UCSD-AML1 (cell line): Measurements from ENCODE around the gene PDCD1.
"Not testable (repeated sequence)": the region's sequence is repeated elsewhere in the genome, so short reads cannot be mapped to it uniquely, and the experiment has no call there.

Experiments
- DNase-seq: peaks from one replicate; lab custom pipeline; 2025; ENCODE audit not compliant: unreplicated experiment; lab: John Stamatoyannopoulos, UW

The PDCD1 gene

DNA sequence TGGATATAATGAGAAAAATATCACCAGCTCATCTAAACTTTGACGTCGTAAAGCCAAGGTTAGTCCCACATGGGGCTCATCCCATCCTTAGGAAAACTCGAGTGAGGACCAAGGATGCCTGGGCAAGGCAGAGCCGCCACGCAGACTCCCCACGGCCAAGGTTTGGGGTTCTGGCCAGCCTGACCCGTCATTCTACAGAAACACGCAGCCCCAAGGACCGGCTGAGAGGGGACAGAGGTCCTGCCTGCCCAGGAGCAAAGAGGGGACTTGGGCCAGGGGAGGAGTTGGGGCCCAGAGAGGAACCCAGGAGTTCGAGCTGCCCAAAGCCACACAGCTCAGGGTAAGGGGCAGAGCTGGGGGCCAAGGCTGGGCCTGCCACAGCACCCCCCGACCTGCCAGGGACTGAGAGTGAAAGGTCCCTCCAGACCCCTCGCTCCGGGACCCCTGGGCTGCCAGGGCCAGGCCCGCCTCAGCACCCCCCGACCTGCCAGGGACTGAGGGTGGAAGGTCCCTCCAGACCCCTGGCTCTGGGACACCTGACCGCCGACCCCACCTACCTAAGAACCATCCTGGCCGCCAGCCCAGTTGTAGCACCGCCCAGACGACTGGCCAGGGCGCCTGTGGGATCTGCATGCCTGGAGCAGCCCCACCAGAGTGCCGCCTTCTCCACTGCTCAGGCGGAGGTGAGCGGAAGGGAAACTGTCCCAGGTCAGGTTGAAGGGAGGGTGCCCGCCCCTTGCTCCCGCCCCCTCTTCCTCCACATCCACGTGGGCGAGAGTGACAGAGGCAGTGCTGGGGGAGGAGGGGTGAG lies at the start of gene PDCD1:
Gene PDCD1, minus strand, starts transcription at position 689 of the 811 bp plus-strand sequence. Its CDS starts 56 bp downstream, at position 633.
- no peak for DNase-seq

DNA sequence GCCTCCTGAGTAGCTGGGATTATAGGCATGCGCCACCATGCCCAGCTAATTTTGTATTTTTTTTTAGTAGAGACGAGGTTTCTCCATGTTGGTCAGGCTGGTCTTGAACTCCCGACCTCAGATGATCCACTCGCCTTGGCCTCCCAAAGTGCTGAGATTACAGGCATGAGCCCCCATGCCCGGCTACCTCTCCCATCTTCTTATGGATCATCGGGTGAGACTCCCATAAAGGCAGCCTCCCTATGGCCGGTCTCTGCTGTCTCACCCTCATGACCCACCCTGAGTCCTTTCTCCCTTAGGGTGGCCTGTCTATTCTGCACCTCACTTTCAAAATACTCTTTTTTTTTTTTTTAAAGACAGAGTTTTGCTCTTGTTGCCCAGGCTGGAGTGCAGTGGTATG lies 49.1 kb upstream of the PDCD1 start:
- not testable (repeated sequence) for DNase-seq

DNA sequence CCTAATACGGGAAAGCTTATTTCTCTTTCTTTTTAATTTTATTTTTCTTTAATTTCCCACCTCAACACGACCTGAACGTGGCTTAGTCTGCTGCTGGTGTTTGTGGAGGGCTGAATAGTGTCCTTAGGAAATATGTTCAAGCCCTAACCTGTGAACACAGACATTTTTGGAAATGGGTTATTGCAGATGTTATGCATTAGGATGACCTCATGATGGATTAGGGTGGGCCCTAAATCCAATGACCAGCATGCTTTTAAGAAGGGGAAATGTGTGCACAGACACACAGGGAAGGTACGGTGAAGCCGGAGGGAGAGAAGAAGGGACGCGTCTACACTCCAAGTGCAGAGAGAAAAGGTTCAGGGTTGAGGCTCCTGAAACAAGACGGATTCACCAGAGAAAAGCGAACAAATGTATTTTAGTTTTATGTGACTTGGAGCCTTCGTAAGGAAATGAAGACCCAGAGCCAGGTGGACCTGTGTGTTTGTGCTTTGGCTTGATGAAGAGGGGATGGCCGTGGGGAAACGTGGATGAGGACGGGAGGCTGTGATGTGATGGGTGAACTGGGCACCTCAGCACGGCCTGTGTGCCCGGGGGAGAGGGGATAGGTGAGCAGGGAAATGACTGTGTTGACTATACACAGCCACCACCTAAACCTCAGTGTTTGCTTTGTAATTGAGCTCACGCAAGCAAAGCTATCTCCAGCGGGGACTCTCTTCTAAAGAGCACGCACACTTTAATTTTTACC lies 48.3 kb upstream of the PDCD1 start:
- no peak for DNase-seq

DNA sequence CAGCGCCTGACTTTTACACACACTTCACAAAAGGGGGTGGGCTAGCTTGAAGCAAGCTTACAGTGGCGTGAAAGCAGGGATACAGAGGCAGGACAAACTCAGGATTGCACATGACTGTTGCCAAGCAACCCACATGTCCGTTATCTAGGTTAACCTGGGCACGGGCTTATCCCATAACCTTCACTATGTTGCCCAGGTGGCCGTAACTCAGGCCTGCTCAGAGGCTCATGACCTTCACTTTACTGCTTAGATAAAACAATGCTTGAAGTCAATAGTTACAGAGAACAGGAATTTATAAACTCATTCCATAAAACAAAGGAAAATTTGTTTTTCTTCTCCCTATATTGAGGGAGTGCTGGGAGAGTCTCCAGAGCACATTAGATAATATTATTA lies 47.7 kb upstream of the PDCD1 start:
- DNase-seq, result not testable (repeated sequence)

DNA sequence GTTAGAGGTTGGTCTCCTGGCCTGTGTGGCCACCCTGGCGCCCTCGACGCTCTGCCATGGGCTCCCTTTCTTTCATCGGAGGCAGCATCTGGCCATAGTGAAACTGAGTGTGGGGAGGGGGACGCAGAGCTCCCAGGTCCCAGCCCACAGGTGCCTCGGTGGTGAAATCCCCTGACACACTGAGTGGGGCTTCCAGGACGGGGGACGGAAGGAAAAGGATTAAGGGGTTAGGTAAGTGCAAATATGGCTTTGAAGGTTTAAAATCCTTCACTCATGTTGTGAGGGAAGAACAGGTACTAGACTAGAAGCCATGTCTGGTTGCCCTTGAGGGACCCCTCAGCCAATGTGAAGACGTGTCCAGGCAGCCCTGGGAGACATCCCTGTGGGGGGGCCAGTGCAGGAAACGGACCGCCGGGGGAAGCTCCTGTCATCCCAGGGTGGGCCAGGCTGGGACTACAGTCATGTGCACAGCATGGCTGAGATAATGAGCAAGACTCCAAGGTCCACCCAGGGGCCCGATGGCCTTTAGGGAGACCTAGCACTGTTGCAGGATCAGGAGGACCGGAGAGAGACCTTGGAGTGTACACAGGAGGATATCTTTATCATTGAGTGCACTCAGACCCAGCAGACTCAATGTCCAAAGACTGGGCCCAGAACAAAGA lies 47.2 kb upstream of the PDCD1 start:
- DNase-seq, result no peak

DNA sequence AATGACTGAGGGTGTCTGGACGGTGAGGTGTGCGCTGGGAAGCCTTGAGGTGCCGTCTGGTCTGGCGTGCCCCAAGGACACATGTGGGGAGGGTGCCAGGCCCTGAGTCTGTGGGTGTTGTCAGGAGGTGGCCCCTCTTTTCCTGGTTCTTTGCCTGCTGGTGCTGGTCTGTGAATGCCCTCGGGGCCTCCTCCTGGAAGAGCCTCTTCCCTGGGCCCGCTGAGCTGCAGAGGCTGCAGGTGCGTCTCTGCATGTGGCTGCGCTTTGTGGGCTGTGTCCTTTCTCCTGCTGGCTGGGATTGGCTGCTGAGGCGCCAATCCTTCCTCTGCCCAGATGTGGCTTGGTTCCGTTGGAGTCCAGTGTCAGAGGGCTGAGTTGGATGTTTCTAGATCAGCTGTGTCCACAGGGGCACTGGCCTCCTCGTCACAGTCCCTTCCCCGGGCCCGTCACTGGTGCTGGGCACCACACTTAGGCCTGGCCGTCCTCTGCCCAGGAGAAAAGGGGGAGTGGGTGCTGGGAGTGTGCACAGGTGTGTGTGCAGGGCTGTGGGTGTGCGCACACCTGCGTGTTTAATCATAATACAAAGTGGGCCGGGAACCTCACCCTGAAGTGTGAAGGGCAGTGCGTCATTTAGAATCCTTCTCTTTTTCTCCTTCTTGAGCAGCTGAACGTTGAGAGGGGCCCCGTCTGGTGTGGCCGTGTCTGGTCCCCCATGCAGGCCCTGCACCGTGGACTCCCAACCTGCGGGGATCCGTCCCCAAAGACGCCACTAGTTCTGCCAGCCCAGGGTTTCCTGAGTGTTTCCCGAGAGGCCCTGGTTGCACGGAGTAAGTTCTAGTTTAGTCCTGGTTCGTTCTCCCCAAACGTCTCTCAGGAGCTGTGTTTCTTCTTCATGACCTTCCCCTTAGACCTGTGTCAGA lies 46.4 kb upstream of the PDCD1 start:
- DNase-seq, result no peak

DNA sequence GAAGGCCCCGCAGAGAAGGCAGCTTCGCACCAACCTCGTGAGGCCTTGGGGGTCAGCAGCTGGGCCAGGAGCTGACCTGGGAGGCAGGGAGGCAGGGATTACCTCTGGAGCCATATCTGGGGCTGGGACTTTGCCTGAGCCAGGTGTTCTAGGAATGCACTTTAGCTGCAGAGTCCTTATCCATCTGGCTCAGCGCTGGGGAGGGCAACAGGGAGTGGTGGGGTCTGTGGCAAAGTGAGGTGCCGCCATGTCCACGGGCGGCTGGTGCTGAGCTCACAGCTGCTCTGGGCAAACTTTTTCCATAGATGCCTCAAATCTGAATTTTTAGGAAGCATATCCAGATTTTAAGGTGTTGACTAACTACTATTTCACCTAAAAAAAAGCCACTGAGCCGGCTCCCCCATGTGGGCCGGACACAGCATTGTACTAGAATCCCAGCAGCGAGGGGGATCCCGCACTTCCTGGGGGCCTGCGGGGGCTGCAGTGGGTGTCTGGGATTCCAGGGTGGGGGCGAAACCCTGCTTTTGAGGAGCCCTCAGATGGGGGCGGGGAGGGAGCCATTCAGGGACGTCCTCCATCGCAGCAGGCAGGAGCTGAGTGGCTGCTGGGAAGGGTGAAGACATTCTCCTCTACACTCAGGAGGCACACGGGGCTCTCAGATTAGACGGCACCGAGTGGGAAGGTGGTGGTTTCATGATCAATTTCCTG lies 45.5 kb upstream of the PDCD1 start:
- DNase-seq, result no peak

DNA sequence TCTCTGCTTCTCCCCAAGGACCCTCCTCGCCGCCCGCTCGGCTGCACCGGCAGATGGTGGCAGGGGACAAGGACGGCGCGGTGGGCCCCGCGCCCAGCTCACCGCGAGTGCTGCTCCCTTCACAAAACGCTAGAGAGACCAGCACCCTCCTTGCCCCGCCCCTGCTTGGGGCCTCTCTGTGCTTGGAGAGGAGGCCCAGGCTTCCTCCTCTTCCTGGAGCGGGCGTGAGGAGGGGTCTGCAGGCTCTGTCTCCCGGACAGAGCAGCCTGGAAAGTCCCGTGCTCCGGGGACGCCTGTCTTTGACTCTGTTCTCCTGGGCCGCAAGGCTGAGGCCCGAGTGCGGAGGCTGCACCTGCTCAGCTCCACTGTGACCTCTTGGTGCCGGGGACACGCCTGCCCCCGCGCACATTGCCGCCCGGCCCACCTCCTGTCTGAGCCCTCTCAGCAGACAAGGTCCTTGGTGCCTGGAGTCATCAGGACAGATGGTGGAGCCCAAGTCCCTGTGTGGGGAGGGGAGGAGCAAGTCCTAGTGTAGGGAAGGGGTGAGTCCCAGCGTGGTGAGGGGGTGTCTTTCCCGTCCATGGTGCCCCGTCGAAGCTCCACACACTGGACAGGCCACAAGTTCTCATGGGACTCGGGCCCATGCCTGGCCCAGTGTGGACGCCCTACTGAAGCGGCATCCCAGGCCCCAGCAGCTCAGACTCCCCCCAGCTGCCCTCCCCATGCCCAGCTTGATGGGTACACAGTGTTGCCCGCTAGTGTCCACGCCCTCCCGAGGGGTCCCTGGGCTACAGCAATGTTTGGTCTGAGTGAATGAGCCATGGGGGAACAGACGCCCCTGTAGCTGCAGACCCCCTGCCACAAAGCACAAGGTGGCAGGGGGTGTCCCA lies 44.7 kb upstream of the PDCD1 start:
- DNase-seq, result no peak

DNA sequence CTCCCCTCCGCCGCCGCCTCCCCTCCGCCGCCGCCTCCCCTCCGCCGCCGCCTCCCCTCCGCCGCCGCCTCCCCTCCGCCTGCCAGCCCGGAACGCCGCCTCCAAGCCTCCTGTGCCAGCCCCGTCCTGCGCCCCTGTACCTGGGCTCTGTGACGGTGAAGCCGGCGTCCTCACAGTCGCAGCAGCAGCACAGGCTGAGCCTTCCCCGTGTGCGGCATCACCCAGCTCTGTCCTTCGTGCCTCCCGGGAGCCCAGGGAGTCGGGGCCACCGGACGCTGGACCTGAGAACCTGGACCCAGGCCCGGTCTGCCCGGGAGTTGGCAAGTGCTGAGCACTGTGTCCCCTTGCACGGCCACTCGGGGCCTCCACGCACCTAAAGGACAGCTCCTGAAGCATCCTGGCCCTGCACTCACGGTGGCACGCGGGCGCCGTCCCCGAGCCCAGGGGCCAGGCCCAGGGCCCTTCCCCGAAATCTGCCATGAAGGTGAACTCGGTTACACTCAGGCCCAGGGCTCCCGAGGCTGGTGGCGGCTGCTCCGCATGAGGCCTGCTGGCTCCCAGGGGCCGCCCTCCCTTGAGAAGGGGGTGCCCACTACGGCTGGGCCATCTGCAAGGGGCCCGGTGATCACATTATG lies 43.8 kb upstream of the PDCD1 start:
- DNase-seq, result no peak

DNA sequence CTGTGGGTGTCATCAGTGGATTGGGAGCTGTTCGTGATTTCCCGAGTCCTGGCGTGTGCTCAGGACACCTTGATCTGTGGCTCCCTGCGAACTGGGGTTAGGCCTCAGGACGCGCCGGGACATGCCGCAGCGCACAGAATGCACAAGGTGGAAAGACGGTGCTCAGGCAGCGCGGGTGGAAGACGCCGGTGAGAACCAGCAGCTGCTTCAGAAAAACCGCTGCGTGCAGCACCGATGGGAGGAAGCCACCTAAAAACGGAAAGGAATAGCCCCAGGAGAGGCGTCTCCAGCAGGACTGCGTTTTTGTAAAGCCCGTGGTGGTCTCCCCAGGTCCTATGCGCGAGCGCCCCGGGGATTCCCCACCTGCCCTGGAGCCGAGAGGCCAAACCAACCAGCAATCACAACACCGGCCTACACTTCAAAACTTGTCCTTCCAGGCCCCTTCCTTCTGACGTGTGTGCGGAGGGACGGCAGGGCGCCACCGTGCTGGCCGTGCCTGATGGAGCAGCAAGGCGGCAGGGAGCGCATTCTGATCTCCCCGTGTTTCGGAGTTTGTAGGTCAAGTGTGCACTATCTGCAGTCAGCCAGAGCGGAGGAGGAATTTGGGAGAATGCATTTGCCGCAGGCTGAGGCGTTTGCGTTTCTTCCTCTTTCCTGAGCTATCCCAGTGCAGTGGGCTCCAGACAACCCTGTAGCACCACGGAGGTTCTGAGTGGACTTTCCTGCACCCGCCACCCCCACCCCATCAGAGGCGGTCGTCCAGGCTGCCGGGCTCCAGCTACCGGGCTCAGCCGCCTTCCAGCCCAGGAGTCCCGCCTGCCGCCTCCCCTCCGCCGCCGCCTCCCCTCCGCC lies 43.0 kb upstream of the PDCD1 start:
- no peak for DNase-seq

DNA sequence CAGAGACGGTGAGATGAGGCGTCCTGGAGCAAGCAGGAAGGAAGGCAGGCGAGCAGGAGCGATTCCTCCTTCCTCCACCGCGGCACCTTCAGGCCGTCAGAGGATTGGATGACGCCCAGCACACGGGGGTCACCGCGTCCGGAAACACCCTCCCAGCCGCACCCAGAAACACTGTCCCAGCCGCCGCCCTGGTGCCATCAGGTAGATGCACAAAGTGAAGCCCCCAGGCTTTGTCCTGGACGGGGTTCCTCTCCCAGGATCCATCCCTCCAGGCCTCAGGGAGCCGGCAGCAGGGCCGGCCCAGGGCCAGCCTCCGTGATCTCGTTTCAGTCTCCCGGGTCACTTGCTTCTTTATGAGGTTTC lies 42.3 kb upstream of the PDCD1 start:
- no peak for DNase-seq

DNA sequence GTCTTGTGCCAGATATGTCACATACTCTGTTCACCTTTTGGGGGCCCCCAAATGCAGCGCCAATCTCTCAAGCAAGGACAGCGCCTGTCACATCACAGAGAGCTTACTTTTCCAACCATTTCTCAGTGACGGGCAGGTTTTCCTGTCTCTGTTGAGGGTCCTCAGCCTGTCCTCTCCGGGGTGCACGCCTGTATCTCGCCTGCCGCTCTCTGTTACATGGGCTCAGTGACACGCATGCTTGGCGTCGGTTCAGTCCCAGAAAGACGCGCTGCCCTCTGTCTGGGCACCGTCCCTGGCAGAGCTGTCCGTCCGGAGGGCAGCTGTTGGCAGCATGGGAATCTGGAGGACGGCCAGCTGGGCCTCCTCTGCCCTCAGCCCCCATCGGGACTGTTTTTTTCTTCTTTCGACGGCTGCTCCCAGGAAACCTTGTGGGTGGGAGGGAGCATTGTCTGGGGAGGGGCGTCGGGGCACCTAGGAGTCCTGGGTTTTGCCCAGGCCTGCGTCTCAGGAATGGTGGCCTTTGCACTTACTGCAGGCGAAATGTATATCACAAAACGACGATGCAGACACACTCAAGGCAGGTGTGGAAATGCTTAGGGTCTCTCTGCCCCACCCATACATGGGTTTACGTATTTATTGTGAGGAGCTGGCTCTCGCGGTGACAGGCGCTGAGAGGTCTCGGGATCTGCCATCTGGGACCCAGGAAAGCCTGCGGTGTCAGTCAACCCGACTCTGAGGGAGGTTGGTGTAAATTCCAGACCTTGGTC lies 41.7 kb upstream of the PDCD1 start:
- no peak for DNase-seq

DNA sequence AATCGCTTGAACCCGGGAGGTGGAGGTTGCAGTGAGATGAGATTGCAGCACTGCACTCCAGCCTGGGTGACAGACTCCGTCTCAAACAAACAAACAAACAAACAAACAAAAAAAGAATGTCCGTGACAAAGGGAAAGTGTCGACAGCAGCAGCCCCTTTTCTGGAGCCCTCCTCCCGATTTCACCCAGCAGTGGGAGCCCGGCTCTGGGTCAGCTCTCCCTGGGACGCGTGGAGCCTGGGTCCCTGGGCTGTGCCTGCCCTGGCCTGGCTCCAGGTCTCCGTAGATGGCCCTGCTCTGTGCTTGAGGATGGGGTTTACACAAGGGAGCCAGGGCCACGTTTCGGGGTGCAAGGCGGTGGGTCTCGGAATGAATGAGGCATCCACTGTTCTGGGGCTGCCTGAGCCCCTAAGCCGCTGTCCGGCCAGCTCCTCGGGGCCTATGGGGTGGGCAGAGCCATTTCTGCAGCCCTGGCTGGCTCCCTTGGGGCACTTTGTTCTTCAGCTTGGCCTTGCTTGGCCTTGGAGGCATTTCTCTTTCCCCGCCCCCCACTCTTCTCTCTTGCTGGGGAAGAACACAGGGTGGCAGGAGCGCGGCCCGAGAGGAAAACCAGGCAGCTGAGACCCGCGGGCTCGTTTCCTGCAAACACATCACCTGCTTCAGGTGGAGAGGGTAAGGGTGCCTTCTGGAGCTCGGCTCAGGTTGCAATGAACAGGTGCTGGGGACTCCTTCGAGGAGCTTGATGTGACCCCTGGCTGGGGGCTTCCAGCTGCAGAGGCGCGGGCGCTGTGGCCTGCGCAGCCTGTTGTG lies 40.0 kb upstream of the PDCD1 start:
- DNase-seq, result no peak

DNA sequence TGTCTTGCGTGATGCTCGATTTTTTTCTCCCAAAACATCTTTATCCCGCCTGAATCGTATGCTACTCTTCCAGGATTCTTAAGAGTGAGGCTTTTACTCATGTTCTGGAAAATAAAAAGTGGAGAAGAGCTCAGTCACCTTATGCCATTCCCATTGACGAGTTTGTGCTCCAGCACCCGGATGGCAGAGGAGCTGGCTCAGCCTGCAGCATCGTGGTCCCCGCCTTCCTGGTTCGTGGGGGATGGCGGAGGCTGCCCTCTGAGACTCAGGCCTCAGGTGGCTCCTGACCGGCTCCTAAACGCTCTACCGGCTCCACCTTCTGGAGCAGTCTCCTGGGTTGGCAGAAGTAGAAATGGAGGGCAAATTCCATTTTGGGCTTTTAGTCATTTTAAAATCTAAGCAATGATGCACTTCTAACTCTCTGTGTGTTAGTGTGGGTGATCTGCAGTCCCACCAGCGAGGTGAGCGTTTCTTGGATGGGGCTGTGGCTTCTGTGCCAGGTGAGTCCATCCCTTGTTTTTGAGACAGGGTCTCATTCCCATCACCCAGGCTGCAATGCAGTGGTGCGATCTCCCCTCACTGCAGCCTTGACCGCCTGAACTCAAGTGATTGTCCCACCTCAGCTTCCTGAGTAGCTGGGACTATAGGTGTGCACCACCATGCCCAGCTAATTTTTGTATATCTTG lies 38.7 kb upstream of the PDCD1 start:
- DNase-seq, result no peak

DNA sequence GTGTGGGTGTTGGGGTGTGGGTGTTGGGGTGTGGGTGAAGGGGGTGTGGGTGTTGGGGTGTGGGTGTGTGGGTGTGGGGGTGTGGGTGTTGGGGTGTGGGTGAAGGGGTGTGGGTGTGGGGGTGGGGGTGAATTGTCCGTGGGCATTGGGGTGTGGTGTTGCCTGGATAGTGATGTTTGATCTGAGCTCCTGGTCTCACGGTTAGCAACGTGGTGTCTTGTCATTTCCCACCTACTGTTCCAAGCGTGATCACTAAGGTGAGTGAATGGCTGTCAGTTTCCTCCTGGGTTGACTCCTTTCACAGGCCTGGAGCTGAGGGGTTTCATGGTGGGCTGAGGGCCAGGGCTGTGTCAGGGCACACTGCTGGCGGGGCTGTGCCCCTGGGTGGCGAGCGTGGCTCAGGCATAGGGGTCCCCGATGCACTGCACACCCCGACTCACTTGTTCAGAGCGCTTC lies 38.1 kb upstream of the PDCD1 start:
- DNase-seq, result no peak
